Measurements from ENCODE around the gene ADGRL1. TPM values are rescaled to one million over a fixed set of nuclear protein-coding genes. Genes with fewer than 3 reads are reported as not detected.

ADGRL1 gene
- total RNA-seq, 1 experiment from 2014 or later, result 6.2 TPM

Small RNAs within 50 kb of the gene (small RNA-seq; reads per million reads assigned to genes)
- gene RN7SL231P, result 0 reads per million in 2 experiments

Other genes with a start within 250 kb of the ADGRL1 start
- gene RFX1, start 199.8 kb downstream of the ADGRL1 start, total RNA-seq (2014; rRNA removed; shearing (Covaris generic)), result 2.0 and 2.1 TPM in 2 replicates
- gene RLN3, start 178.0 kb downstream of the ADGRL1 start, total RNA-seq (2014; rRNA removed; shearing (Covaris generic)), result not detected in 2 replicates
- 5.1 and 5.6 TPM in 2 replicates for gene IL27RA, start 174.4 kb downstream of the ADGRL1 start, total RNA-seq (2014; rRNA removed; shearing (Covaris generic))
- gene PALM3, start 144.1 kb downstream of the ADGRL1 start, total RNA-seq (2014; rRNA removed; shearing (Covaris generic)), result not detected in 2 replicates
- gene MISP3, start 133.4 kb downstream of the ADGRL1 start, total RNA-seq (2014; rRNA removed; shearing (Covaris generic)), result 2.6 and 4.0 TPM in 2 replicates
- gene C19orf67, start 120.4 kb downstream of the ADGRL1 start, total RNA-seq (2014; rRNA removed; shearing (Covaris generic)), result not detected in 2 replicates
- gene SAMD1, start 115.4 kb downstream of the ADGRL1 start, total RNA-seq (2014; rRNA removed; shearing (Covaris generic)), result 26.3 and 29.5 TPM in 2 replicates
- 14.4 and 16.5 TPM in 2 replicates for gene PRKACA, start 88.4 kb downstream of the ADGRL1 start, total RNA-seq (2014; rRNA removed; shearing (Covaris generic))
- 13.2 and 15.9 TPM in 2 replicates for gene ASF1B, start 69.6 kb downstream of the ADGRL1 start, total RNA-seq (2014; rRNA removed; shearing (Covaris generic))
- gene ADGRE5, start 175.3 kb upstream of the ADGRL1 start, total RNA-seq (2014; rRNA removed; shearing (Covaris generic)), result 38.0 and 40.4 TPM in 2 replicates
- 85.6 and 89.1 TPM in 2 replicates for gene DDX39A, start 213.2 kb upstream of the ADGRL1 start, total RNA-seq (2014; rRNA removed; shearing (Covaris generic))
- 72.8 and 77.4 TPM in 2 replicates for gene PKN1, start 227.1 kb upstream of the ADGRL1 start, total RNA-seq (2014; rRNA removed; shearing (Covaris generic))

Data from NCI-H460 (cell line).